Measurements from ENCODE around the gene STN1.

Gene STN1

GRCh38 chr10:103840740-103841070 lies 77.3 kb downstream of the STN1 start:
- no peak for DNase-seq

GRCh38 chr10:103839872-103840739 lies 77.9 kb downstream of the STN1 start:
- DNase-seq: no peak

GRCh38 chr10:103839519-103839871 lies 78.5 kb downstream of the STN1 start:
- no peak for DNase-seq

GRCh38 chr10:103838862-103839518 lies 79.0 kb downstream of the STN1 start:
- no peak for DNase-seq

GRCh38 chr10:103838070-103838395 lies 80.0 kb downstream of the STN1 start:
- no peak for DNase-seq

GRCh38 chr10:103837370-103838069 lies 80.5 kb downstream of the STN1 start:
- no peak for DNase-seq

GRCh38 chr10:103836861-103837260 lies 81.1 kb downstream of the STN1 start:
- no peak for DNase-seq

GRCh38 chr10:103836273-103836672 lies 81.7 kb downstream of the STN1 start:
- DNase-seq: no peak

- no peak for DNase-seq
Measured at GRCh38 chr10:103835096-103836050, 82.6 kb downstream of the STN1 start.

GRCh38 chr10:103834436-103835095 lies 83.4 kb downstream of the STN1 start:
- no peak for DNase-seq

GRCh38 chr10:103833731-103834365 lies 84.1 kb downstream of the STN1 start:
- no peak for DNase-seq

- no peak for DNase-seq
Measured at GRCh38 chr10:103832806-103833205, 85.2 kb downstream of the STN1 start.

Data from activated gamma-delta T cell treated with Interleukin-2 at 50 U/mL for 16 hours (primary cell).